Sigmoid colon (tissue), 4 donors: ENCODE measurements around the gene SPNS2.

ENCODE experiments used
- EP300 ChIP-seq, 4 donors: sonication (generic); formaldehyde crosslinking; IDR thresholded peaks; one replicate each; pipeline ENCODE4 v1.6.1; 2017; ENCODE audit warnings: antibody characterized with exemption in 4 of 4
- POLR2A ChIP-seq, 2 donors: fragments of 450-650 bp; IDR thresholded peaks; one replicate each; pipeline ENCODE4 v1.6.1; 2016; ENCODE audit warnings: antibody characterized with exemption in 2 of 2, mild to moderate bottlenecking in 2 of 2, moderate library complexity in 2 of 2
- POLR2AphosphoS5 ChIP-seq, 4 donors: sonication (generic); formaldehyde crosslinking; IDR thresholded peaks; one replicate each; pipeline ENCODE4 v1.6.1; 2017; ENCODE audit warnings: antibody characterized with exemption in 4 of 4
- TF ChIP-seq, protein P1 (sequence below), 4 experiments: fragments of 450-650 bp in 3 of 4; fragments of 200-600 bp in 1 of 4; IDR thresholded peaks; one replicate each; pipeline ENCODE4 v1.5.1; 2016 to 2019; ENCODE audit warnings: antibody characterized with exemption in 4 of 4, mild to moderate bottlenecking in 3 of 4, moderate library complexity in 2 of 4

- TF ChIP-seq, protein P1, sequence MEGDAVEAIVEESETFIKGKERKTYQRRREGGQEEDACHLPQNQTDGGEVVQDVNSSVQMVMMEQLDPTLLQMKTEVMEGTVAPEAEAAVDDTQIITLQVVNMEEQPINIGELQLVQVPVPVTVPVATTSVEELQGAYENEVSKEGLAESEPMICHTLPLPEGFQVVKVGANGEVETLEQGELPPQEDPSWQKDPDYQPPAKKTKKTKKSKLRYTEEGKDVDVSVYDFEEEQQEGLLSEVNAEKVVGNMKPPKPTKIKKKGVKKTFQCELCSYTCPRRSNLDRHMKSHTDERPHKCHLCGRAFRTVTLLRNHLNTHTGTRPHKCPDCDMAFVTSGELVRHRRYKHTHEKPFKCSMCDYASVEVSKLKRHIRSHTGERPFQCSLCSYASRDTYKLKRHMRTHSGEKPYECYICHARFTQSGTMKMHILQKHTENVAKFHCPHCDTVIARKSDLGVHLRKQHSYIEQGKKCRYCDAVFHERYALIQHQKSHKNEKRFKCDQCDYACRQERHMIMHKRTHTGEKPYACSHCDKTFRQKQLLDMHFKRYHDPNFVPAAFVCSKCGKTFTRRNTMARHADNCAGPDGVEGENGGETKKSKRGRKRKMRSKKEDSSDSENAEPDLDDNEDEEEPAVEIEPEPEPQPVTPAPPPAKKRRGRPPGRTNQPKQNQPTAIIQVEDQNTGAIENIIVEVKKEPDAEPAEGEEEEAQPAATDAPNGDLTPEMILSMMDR (IDR thresholded peaks at IDR 0.05), result no peak
- no peak for TF ChIP-seq POLR2A (IDR thresholded peaks at IDR 0.05)
- TF ChIP-seq POLR2AphosphoS5 (IDR thresholded peaks at IDR 0.05), result no peak
- no peak for TF ChIP-seq EP300 (IDR thresholded peaks at IDR 0.05)
Observed at GRCh38 chr17:4545217-4545951, 46.7 kb downstream of the SPNS2 start.
